Head of caudate nucleus (tissue), 42 donors: ENCODE data around the gene TBC1D1.

Experiments
- DNase-seq, 42 donors: peaks; one replicate each; pipeline versions ENCODE4 v3.0.0 to v3.0.0-alpha.2; 2020 to 2021; ENCODE audit warnings: mixed read lengths in 7 of 42
- intact Hi-C: fragments of 100-400 bp; cut with DNase I; formaldehyde crosslinking; loops from one replicate; pipeline ENCODE4 v1.15.0; 2022

The TBC1D1 gene

DNA sequence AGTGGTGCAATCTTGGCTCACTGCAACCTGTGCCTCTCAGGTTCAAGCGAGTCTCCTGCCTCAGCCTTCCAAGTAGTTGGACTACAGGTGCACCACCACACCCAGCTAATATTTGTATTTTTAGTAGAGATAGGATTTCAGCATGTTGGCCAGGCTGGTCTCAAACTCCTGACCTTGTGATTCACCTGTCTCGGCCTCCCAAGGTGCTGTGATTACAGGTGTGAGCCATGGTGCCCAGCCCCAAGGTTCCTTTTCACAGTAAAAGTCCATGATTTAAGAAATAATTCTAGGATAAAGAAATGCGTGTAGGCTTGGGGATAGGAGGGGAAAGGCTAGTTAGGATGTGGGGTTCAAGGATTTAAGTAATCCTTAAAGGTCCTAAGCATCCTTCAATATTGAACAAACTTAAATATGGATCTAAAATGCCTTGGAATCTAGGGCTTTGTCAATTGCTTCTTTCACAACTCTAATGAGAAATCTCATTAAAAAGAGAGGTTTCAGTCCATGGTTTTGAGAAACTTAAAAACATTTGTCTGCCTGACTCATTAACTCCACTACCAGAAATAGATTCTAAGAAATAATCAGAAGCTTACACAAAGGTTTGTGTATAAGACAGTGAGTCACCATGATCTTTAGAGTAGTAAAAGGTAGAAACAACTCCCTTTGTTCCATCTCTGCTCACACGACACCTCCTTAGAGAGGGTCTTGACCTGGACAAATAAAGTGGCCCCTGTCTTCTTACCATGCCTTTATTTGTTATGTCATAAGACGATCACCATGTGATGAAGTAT lies 272.5 kb downstream of the TBC1D1 start:
- intact Hi-C loops, result no loop called here
- DNase-seq, result no peak

DNA sequence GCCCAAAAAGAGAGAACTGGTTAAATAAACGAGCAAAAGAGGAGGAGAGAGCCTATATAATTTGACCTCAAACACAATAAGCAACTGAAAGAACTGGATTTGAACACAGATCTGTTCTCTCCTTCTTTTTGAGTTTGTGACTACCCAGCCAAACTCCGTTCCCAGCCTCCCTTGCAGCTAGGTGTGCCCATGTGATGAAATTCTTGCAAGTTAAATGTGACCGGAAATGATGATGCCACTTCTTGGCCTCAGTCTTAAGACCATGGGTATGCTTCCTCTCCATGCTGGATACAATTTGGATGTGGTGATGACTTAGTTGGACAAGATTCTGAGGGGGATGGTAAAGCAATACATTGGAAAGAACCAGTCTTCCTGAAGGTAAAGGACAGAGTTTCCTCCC lies 273.5 kb downstream of the TBC1D1 start:
- no peak for DNase-seq
- intact Hi-C loops, result no loop called here

DNA sequence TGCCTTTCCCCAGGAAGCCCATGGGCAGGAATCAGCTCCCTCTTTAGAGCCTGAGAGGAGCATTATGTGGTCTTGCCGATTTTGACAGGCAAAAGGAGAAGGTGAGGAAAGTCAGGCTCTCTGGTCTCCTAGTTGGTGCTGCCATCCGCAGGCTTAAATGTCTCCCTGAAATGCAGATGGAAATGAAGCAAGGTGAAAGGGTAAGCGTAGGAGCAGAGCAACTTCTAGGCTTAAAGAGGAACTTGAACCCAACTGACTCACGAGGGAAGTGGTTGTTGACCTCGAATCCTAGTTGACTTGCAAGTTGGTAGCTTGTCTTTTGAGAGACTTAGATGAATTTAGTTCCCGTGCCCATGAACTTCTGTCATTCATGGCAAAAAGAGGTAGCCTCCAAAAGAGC lies 275.2 kb downstream of the TBC1D1 start:
- DNase-seq, result no peak
- intact Hi-C loops, result no loop called here

DNA sequence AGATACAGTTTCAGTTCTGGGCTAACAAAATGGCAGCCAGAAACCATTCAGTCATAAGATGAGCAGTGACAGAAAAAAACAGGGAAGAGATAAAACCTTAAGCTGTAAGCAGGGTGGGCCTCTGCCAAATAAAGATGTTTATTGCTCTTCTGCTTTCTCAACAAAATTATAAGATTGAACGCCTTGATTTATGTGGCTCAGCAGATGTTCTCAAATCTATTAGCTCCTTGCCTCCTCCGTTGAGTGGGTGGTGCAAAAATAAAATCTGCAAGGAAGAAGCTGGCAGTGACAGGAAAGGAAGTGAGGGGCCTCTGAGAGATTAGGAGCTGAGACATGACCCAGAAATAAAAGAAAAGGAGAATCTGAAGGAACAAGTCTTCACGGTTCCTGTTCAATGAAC lies 275.9 kb downstream of the TBC1D1 start:
- intact Hi-C loops, result no loop called here
- peak in 19 of 42 donors; percentile 28 to 73 (median 51) for DNase-seq

DNA sequence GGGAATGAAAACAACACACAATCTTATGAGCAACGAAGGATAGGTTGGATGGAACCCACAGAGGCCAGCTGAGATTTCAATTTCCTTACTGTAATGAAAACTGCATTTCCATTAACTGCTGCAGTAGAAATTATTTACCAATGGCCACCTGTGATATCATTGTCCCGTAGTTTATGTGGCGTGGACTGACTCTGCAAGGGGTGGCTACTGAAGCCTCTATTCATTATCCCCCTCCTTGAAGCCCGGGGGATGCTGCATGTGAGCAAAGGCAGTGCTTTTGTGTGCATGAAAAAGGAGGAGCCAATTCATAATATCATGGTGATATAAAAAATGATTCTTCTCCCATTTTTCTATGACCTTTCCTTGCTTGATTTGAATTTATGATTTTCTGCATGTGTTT lies 277.1 kb downstream of the TBC1D1 start:
- intact Hi-C loops, result no loop called here
- DNase-seq, result no peak

DNA sequence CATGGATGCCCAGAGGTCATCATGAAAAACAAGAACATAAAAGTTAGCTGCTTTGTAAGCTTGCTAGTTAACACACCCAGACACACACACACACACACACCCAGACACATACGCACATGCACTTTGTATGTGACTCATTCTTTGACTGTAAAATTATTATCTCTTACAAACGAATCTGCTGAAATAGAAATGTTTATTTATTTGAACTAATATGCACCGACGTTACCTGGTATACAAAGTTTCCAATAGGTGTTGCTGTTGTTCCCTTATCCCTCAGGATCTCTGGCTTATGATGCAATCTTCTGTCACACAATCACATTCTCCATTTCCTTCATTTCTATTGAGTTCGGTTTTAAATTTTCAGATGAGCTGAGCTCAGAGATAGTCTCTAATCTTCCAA lies 278.6 kb downstream of the TBC1D1 start:
- DNase-seq, result no peak
- intact Hi-C loops, result no loop called here

DNA sequence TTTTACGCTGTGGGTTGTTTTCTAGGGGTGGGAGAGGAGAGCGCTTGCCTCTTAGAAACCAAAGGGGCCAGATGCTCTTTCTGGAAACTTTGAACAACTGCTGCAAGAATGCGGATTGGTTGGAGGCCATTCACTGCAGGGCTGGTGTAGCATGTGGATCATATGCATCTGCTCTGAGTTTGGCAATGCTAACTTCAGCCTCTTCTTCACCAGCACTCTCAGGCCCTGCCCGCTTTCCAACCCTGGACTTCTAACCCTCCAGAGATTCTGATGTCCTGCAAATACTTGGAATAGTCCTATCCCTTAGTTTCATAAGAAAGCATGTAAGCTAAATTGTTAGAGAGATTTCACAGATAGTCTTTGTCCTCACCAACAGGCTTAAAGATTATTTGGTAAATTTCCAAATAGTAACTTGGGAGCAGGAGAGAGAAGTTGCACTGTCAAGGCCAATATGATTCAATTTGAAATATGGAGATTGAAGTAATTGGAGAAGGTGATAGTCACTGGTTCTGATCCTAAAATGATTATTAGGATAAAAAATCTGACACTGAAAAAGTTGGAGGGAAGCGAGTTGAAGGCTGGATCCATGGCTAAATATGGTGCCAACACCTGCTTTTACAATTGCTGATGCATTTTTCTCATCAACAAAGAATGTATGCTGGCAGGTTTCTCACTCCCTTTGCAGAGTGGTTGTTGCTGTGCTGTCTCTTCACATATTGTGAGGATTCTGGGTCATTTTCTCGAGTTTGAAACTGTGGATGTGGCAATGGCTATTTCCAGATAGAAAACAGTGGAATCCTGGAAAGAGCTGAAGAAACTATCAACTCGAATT lies 279.7 kb downstream of the TBC1D1 start:
- DNase-seq, result no peak
- intact Hi-C loops, result loop anchor here (10.0 kb wide), 1 partner anchor 96 kb away; no protein-coding TSS in a partner anchor

DNA sequence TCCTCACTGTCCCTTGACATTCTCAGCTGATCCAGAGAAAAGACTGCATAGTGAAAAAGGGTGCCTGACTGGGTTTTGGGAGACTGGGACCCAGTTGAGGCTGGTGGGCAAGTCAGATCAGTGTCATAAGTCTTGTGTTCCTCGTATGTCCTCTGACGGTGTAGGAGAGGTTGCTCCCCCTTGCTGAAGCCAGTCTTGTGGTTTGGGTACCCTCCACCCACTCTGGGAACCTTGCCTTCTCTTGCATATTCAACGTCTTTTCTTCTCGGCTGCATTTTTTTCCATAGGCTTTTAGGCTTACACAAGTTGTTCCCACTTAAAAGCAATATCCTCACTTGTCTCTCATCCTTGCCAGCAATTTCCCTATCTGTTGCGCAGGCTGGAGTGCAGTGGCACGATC lies 281.2 kb downstream of the TBC1D1 start:
- DNase-seq, result no peak
- intact Hi-C loops, result loop anchor here (10.0 kb wide), 1 partner anchor 97 kb away; no protein-coding TSS in a partner anchor

DNA sequence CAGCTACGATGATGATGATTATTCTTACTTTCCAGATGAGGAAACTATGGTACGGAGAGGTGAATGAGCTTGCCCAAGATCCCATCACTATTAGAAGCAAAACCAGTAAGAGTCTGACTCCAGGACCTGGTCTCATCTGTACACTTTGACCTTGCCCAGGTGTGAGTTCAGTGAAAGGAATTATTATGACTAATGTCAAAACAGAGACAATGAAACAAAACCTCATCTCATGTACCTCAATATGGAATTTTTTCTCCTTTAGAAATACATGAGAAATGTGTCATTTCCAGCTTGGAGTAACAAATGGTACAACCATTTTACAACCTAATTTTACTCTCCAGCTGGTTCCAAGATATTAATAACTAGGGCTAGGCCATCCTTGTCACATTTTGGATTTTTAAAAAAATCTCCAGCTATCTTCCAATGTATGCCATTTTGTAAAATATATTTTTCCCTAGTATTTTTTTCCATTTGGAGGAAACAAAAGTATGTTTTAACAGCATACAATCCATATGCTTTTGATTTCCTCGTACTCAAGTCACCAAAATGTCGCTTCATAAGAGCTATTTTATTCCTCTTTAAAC lies 283.1 kb downstream of the TBC1D1 start:
- DNase-seq, result no peak
- intact Hi-C loops, result loop anchor here (10.0 kb wide), 1 partner anchor 99 kb away; no protein-coding TSS in a partner anchor

DNA sequence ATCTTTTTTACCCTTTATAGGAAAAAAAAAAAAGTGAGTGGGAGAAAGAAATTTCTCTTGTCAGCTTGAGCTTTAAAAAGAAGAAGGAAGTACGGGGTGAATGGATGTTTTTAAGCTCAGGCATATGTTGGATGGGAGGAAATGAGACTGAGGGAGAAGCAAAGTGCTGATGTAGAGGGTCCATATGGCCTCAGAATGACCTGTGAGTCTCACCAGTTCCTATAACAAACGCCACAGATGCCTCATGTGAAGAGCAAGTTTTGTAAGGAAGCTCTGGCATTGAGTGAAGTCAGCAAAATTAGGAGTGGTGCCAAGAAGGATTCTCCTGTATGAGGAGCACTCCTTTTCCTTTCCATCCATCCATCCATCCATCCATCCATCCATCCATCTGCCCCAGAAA lies 283.9 kb downstream of the TBC1D1 start:
- peak in 6 of 42 donors; percentile 20 to 49 (median 24) for DNase-seq
- intact Hi-C loops, result loop anchor here (5.0 to 10.0 kb wide), 4 partner anchors 100 to 558 kb away; no protein-coding TSS in a partner anchor

DNA sequence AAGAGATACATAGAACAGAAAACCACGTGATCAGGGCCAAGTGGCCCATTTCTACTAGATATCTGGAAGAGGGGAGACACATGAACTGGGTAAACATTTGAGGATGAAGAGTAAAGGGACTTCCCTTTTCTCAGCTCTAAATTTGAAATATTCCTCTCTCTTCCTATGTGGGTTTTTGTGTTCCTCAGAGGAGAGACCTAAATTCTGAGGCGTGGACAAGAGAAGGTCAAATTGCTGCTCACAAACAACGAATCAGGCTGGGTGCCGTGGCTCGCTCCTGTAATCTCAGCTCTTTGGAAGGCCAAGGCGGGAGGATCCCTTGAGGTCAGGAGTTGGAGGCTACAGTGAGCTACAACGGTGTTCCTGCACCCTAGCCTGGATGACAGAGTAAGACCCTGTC lies 285.3 kb downstream of the TBC1D1 start:
- intact Hi-C loops, result loop anchor here (5.0 to 10.0 kb wide), 4 partner anchors 101 to 556 kb away; no protein-coding TSS in a partner anchor
- no peak for DNase-seq

DNA sequence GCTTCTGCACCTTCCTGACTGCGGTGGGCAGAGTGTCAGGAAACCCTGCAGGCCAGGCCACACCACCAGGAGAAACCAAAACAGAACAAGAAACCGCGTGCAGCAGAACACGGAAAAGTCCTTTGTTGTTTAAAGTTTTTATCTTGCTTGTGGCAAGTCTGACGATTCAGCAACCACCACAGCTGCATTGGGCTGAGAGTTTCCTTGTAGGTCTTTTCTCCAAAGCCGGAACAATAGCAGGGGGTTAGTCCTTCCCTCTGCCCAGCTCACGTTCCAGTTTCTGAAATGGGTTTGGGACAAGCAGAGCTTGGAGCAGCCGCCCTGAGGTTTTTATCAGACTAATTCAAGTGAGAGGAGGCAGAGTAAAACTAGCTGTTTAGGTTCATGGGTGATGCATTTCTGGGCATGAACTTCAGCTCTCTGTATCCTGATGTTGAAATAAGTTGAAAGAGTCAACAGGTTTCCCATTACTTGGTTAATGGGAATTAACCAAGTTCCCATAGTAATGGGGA lies 286.2 kb downstream of the TBC1D1 start:
- peak in 5 of 42 donors; percentile 21 to 39 (median 28) for DNase-seq
- intact Hi-C loops, result loop anchor here (5.0 to 10.0 kb wide), 4 partner anchors 102 to 555 kb away; no protein-coding TSS in a partner anchor

DNA sequence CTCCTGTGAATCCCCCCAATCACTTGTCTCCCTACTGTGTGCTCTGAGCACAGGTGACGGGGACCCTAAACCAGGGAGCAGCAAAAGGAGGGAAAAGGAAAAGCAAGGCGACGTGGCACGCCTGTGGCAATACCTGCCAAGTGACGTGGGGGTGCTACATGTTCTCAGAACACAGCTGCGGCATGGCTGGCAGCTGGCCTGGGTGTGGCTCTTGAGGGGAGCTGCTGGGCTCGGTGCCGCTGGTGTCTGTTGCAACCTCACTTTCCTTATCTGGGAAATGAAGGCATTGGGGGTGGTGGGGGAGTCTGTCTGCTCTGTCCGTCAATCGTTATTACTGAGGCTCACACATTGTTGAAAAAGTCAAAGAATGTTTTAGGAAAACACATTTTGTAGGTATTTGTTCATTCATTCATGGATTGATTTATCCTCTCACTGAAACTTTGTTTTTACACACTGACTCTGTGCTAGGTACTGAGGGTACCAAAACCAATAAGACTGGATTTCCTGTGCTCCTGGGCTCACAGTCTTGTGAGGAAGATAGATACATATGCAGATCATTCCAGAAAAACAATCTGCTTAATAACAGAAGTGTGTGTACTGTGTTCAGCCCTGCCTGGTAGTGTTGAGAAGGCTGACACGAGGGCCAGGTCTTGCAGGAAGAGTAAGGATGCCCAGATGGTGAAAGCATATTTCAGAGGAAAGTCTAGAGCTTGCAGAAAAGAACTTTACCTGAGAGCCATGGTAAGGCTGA lies 286.9 kb downstream of the TBC1D1 start:
- DNase-seq, result peak in 11 of 42 donors; percentile 16 to 59 (median 35)
- intact Hi-C loops, result loop anchor here (5.0 to 10.0 kb wide), 4 partner anchors 103 to 554 kb away; no protein-coding TSS in a partner anchor

DNA sequence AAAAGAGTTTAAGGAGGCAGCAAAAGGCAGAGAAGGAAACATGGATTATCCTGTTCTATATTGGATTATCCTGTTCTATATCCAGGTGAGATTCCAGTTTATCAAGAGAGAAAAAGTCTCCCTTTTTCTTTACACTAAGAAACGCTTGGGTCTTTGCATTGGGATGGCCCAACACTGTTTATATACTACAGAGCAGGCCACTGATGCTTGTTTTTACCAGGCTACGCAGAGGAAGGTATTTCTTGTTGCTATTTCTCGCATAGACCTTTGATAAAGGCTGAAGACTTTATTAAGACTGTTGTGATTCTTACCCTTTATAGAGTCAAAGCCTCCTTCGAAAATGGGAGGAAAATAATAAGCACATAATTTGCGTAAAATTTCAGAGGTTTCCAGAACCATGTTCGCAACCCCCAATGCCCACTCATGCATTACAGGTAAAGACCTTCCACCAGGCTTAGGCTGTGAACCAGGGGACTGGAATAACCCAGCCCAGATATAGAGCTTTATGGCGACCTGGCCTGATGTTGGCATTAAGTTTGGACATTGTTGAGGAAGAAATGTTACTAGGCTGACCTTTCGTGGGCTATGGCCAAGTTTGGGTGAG lies 287.6 kb downstream of the TBC1D1 start:
- DNase-seq, result no peak
- intact Hi-C loops, result loop anchor here (5.0 to 10.0 kb wide), 4 partner anchors 104 to 554 kb away; no protein-coding TSS in a partner anchor

DNA sequence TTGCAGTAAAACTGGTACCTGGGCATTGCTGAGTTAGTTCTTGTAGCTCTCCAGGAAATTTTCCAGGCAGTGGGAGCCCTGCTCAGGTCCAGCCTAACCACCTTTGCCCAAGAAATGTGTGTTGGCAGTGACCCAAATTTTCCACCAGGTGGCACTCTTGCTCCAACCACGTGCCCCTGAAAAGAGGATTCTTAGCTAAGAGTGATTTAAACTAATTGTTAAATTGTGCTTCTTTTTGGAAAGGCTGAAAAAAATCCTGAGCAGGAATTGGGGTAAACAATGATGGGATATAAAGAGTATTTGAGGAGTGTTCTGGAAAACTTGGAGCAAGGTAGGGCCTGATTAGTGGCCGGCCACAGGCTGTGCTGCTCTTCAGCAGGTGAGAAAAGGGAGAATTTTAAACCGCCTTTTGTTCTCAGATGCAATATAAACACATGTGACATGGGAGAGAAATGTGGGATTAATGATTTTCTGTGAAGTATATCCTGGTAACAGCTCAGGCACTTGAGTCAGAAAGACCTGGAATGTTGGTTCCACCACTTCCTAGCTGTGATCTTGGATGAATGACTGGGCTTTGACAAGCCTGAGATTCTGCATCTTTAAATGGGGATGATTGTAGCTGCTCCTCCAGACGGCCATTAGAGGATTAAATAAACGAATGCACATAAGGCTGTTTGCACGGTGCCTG lies 288.9 kb downstream of the TBC1D1 start:
- intact Hi-C loops, result loop anchor here (5.0 to 10.0 kb wide), 4 partner anchors 105 to 552 kb away; no protein-coding TSS in a partner anchor
- DNase-seq, result peak; percentile 58 to 94 (median 84)

DNA sequence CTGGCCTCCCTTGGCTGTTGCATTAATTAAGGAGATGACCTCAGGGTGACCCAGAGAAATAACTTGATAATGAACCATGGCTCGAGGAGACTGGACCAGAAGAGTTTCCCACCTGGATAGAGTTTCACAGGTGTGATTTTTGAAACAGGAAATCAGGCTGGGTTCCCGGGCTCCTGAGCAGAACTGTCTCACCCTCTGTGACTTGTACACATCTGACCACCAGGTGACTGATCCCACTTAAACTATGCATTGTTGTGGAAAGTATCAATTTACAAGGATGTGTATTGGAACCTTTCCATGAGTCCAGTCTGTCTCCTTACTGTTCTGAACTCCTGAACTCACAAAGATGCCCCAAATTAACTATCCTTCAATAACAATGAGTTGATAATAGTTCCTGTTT lies 289.6 kb downstream of the TBC1D1 start:
- DNase-seq, result no peak
- intact Hi-C loops, result no loop called here

DNA sequence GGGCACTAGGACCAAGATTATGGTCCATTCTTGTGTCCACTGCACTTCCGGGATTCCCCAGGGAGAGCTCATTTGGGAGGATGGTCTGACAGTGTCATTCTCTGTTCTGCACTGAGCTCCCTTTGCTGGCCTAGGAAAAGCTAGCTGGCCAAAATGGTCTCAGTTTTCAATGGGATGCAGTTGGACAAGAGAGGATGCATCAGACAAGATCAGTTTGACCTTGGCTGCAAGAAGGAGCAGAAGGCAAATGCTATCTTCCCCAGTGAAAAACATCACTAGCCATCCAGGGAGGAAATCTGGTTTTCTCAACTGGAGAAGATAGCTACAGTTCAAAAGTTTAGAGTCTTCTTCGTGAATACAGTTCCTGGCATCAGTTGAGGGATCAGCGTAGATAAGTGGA lies 290.4 kb downstream of the TBC1D1 start:
- no peak for DNase-seq
- intact Hi-C loops, result no loop called here
